ENCODE results near the gene ZNF12. TPM values are rescaled to one million over a fixed set of nuclear protein-coding genes. Genes with fewer than 3 reads are reported as not detected.
A peak's percentile ranks its signal among the peaks of the same experiment; 100 is the strongest.

The ZNF12 gene
- total and polyA plus RNA-seq, 2 donors (not counting 1 experiment from before 2014, with no cell fraction given): 6.3 to 41.3 TPM

DNA sequence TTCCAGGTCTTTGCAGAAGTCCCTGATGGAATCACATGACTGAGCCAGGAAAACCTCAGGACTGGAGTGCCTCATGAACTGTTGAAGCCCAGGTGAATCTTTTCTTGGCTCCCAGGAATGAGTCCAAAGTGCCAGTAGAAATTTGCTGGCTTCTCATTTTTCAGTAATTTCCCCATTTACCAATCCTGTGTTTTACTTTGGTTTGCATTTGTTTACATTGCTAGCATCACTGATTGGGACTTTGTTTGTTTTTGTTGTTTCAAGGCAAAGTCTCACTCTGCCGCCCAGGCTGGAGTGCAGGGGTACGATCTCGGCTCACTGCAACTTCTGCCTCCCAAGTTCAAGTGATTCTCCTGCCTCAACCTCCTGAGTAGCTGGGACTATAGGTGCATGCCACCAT, 1.6 kb upstream of the ZNF12 start:
- POLR2A ChIA-PET: no interaction called here
- Mint-ChIP-seq H3K27ac (no peak overlapping the region), H3K4me1 (peaks cover 25% of the 10 kb centered on the region), H3K27me3 (peaks cover 4% of the 10 kb centered on the region), H3K4me3 (peak overlapping the region; percentile 26), H3K9me3 (ENCODE audit: insufficient read depth) (no peaks in the 10 kb centered on the region)
- CTCF ChIA-PET: no interaction called here
- DNase-seq: no peak
- no peak for ATAC-seq (ENCODE audit: low read depth)
- H3K27me3 ChIP-seq (replicated peaks in 1 of 4; ENCODE audit: control extremely low read depth in 1 of 4, control insufficient read depth in 3 of 4, insufficient read depth in 4 of 4, low read length in 3 of 4): peaks cover 0 to 3% (median 0%) of the 10 kb centered on the region in 4 experiments
- peaks cover 21 to 23% of the 10 kb centered on the region in 2 donors for H3K4me1 ChIP-seq (ENCODE audit: control insufficient read depth in 2 of 2, insufficient read depth in 2 of 2, low read length in 2 of 2)
- no peak overlapping the region for H3K4me2 ChIP-seq (replicated peaks; ENCODE audit: low read depth, low read length, poor library complexity, severe bottlenecking)
- no peak overlapping the region for H3K27ac ChIP-seq (ENCODE audit: low read length in 2 of 2)
- peaks cover 2 to 12% of the 10 kb centered on the region in 2 experiments for H3K36me3 ChIP-seq (replicated peaks in 1 of 2; ENCODE audit: control extremely low read depth in 1 of 2, control insufficient read depth in 1 of 2, extremely low read depth in 1 of 2, insufficient read depth in 2 of 2, low read length in 1 of 2)
- TF ChIP-seq EZH2 (IDR thresholded peaks at IDR 0.05; ENCODE audit: borderline replicate concordance, insufficient read depth, low read depth, low read length, poor library complexity, severe bottlenecking): no peak
- TF ChIP-seq, protein P1, sequence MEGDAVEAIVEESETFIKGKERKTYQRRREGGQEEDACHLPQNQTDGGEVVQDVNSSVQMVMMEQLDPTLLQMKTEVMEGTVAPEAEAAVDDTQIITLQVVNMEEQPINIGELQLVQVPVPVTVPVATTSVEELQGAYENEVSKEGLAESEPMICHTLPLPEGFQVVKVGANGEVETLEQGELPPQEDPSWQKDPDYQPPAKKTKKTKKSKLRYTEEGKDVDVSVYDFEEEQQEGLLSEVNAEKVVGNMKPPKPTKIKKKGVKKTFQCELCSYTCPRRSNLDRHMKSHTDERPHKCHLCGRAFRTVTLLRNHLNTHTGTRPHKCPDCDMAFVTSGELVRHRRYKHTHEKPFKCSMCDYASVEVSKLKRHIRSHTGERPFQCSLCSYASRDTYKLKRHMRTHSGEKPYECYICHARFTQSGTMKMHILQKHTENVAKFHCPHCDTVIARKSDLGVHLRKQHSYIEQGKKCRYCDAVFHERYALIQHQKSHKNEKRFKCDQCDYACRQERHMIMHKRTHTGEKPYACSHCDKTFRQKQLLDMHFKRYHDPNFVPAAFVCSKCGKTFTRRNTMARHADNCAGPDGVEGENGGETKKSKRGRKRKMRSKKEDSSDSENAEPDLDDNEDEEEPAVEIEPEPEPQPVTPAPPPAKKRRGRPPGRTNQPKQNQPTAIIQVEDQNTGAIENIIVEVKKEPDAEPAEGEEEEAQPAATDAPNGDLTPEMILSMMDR (IDR thresholded peaks at IDR 0.05): no peak
- H3K9ac ChIP-seq (ENCODE audit: low read length): no peak overlapping the region
- 100% methylated on average over 3 of the region's 3 CpGs for WGBS (ENCODE audit: insufficient coverage)
- H4K20me1 ChIP-seq (ENCODE audit: control insufficient read depth, insufficient read depth, low read length, poor library complexity, severe bottlenecking): peaks cover 25% of the 10 kb centered on the region
- H2AFZ ChIP-seq (ENCODE audit: insufficient read depth, low read depth, low read length, poor library complexity, severe bottlenecking): no peak overlapping the region
- peaks cover 46% of the 10 kb centered on the region for H3K79me2 ChIP-seq (ENCODE audit: control insufficient read depth, insufficient read depth, low read length)
- no peak overlapping the region for H3K4me3 ChIP-seq (ENCODE audit: control extremely low read depth in 1 of 5, extremely low read depth in 1 of 5, insufficient read depth in 1 of 5, low read depth in 2 of 5, low read length in 4 of 5)
- H3K9me3 ChIP-seq (ENCODE audit: control extremely low read depth in 1 of 3, control insufficient read depth in 2 of 3, insufficient read depth in 1 of 3, low read length in 2 of 3): no peaks in the 10 kb centered on the region
- intact Hi-C loops (cut with micrococcal nuclease): loop anchor here (5.0 kb wide), 3 partner anchors 71 to 131 kb away; partner anchors contain the start of genes INTS15, ZDHHC4 and ZNF316

DNA sequence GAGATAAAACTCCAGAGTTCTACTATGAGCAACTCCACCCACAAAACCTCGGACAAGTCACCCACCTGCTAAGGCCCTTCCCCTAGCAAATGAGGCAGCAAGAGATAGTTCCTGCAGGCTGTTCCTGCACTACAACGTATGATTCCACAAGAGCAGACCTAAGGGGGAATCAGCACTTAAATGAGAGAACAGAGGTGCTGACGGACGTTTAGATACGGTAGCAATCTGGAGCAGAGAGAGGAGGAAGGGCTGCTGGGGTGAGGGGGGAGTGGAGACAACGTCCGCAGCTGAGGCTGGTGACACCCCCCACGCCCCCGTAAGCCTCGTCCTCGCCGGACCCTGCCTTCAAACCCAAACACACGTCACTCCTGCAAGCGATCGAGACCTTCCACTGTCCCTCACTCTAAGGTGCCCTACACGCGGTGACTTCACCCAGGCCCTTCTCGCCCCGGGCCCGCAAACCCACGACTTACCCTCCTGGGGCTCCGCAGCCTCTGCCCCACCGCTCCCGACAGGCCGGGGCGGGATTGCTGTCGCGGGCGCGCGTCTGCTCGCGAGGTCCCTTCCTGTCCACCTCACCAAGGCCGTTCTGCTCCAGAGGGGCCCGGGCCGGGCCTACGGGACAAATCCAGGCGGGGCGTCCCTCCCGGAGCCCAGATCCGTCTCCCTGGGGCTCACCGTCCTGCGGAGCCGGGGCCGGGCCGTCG, 635 bp downstream of the ZNF12 start:
- Histone ChIP-seq H3K4me3 (ENCODE audit: control extremely low read depth in 1 of 5, extremely low read depth in 1 of 5, insufficient read depth in 1 of 5, low read depth in 2 of 5, low read length in 4 of 5) (peak overlapping the region; percentile 67 to 90 (median 84)), H3K9ac (ENCODE audit: low read length) (peak overlapping the region; percentile 80), H3K79me2 (ENCODE audit: control insufficient read depth, insufficient read depth, low read length) (peaks cover 66% of the 10 kb centered on the region), H3K36me3 (replicated peaks in 1 of 2; ENCODE audit: control extremely low read depth in 1 of 2, control insufficient read depth in 1 of 2, extremely low read depth in 1 of 2, insufficient read depth in 2 of 2, low read length in 1 of 2) (peaks cover 3 to 22% of the 10 kb centered on the region in 2 experiments), H3K27me3 (replicated peaks in 1 of 4; ENCODE audit: control extremely low read depth in 1 of 4, control insufficient read depth in 3 of 4, insufficient read depth in 4 of 4, low read length in 3 of 4) (peaks cover 0 to 3% (median 0%) of the 10 kb centered on the region in 4 experiments), H3K9me3 (ENCODE audit: control extremely low read depth in 1 of 3, control insufficient read depth in 2 of 3, insufficient read depth in 1 of 3, low read length in 2 of 3) (no peaks in the 10 kb centered on the region), H4K20me1 (ENCODE audit: control insufficient read depth, insufficient read depth, low read length, poor library complexity, severe bottlenecking) (peaks cover 43% of the 10 kb centered on the region), H2AFZ (ENCODE audit: insufficient read depth, low read depth, low read length, poor library complexity, severe bottlenecking) (peak overlapping the region; percentile 89), H3K27ac (ENCODE audit: low read length in 2 of 2) (peak overlapping the region in 1 of 2 donors; percentile 84), H3K4me2 (replicated peaks; ENCODE audit: low read depth, low read length, poor library complexity, severe bottlenecking) (peak overlapping the region; percentile 79), H3K4me1 (ENCODE audit: control insufficient read depth in 2 of 2, insufficient read depth in 2 of 2, low read length in 2 of 2) (peaks cover 26 to 28% of the 10 kb centered on the region in 2 donors)
- CTCF ChIA-PET: no interaction called here
- no peak for TF ChIP-seq EZH2 (IDR thresholded peaks at IDR 0.05; ENCODE audit: borderline replicate concordance, insufficient read depth, low read depth, low read length, poor library complexity, severe bottlenecking)
- TF ChIP-seq, protein P1 (IDR thresholded peaks at IDR 0.05): no peak
- no peaks in the 10 kb centered on the region for H3K9me3 Mint-ChIP-seq (ENCODE audit: insufficient read depth)
- ATAC-seq (ENCODE audit: low read depth): peak; percentile 2
- H3K27me3 Mint-ChIP-seq: peaks cover 1% of the 10 kb centered on the region
- H3K27ac Mint-ChIP-seq: peak overlapping the region; percentile 87
- H3K4me3 Mint-ChIP-seq: peak overlapping the region; percentile 91
- POLR2A ChIA-PET: no interaction called here
- DNase-seq: peak; percentile 48
- intact Hi-C loops (cut with micrococcal nuclease): loop anchor here (1.0 to 5.0 kb wide), 4 partner anchors 23 to 129 kb away; partner anchors contain the start of genes INTS15, ZDHHC4 and ZNF316
- peaks cover 40% of the 10 kb centered on the region for H3K4me1 Mint-ChIP-seq
- WGBS (ENCODE audit: insufficient coverage): under 1% methylated on average over 41 of the region's 47 CpGs

Measured in B cell (primary cell).